ENCODE data around the gene NXT1. TPM values are rescaled to one million over a fixed set of nuclear protein-coding genes. Genes with fewer than 3 reads are reported as not detected.

The NXT1 gene
- total and polyA plus RNA-seq, 7 donors: 8.1 to 57.6 (median 22.3) TPM

GRCh38 chr20:23335521-23335920 is 15.1 kb upstream of the NXT1 start:
- 92 to 93% methylated on average over 5 of the region's 5 CpGs for WGBS, 2 donors
- intact Hi-C loops (cut with DNase I): no loop called here
- TF ChIP-seq POLR2AphosphoS5 (IDR thresholded peaks at IDR 0.05) (no peak), EP300 (IDR thresholded peaks at IDR 0.05) (no peak), POLR2A (IDR thresholded peaks at IDR 0.05) (no peak), CTCF (IDR thresholded peaks at IDR 0.05) (no peak)

GRCh38 chr20:23336476-23336875 is 14.1 kb upstream of the NXT1 start:
- H3K4me3 ChIP-seq: no peak overlapping the region
- DNase-seq: no peak
- no peaks in the 10 kb centered on the region for H3K9me3 ChIP-seq
- TF ChIP-seq POLR2AphosphoS5 (IDR thresholded peaks at IDR 0.05) (no peak), EP300 (IDR thresholded peaks at IDR 0.05) (no peak), CTCF (IDR thresholded peaks at IDR 0.05) (no peak), POLR2A (IDR thresholded peaks at IDR 0.05) (no peak)
- H3K36me3 ChIP-seq: no peaks in the 10 kb centered on the region
- intact Hi-C loops (cut with DNase I): no loop called here
- H3K27me3 ChIP-seq: peaks cover 0 to 6% (median 0%) of the 10 kb centered on the region in 3 donors
- no peak overlapping the region for H3K27ac ChIP-seq
- no peaks in the 10 kb centered on the region for H3K4me1 ChIP-seq
- WGBS, 2 donors: 87 to 94% methylated on average over 5 of the region's 5 CpGs

More at GRCh38 chr20:23335521-23335920, 15.1 kb upstream of the NXT1 start:
- peak; percentile 17 for DNase-seq
- Histone ChIP-seq H3K9me3 (no peaks in the 10 kb centered on the region), H3K27me3 (peaks cover 0 to 6% (median 0%) of the 10 kb centered on the region in 3 donors), H3K27ac (no peak overlapping the region), H3K36me3 (no peaks in the 10 kb centered on the region), H3K4me1 (no peaks in the 10 kb centered on the region), H3K4me3 (no peak overlapping the region)

GRCh38 chr20:23337312-23337711 is 13.3 kb upstream of the NXT1 start:
- intact Hi-C loops (cut with DNase I): no loop called here
- H3K27ac ChIP-seq: no peak overlapping the region
- no peaks in the 10 kb centered on the region for H3K36me3 ChIP-seq
- peaks cover 0 to 6% (median 0%) of the 10 kb centered on the region in 3 donors for H3K27me3 ChIP-seq
- H3K9me3 ChIP-seq: no peaks in the 10 kb centered on the region
- peak; percentile 8 for DNase-seq
- H3K4me3 ChIP-seq: no peak overlapping the region
- no peaks in the 10 kb centered on the region for H3K4me1 ChIP-seq
- TF ChIP-seq POLR2AphosphoS5 (IDR thresholded peaks at IDR 0.05) (no peak), EP300 (IDR thresholded peaks at IDR 0.05) (no peak), POLR2A (IDR thresholded peaks at IDR 0.05) (no peak), CTCF (IDR thresholded peaks at IDR 0.05) (no peak)

- 80 to 81% methylated on average over 13 of the region's 13 CpGs for WGBS, 2 donors
- intact Hi-C loops (cut with DNase I): loop anchor here (2.0 kb wide), 1 partner anchor 649 kb away; no protein-coding TSS in a partner anchor
Observed at GRCh38 chr20:23339986-23340385, 10.6 kb upstream of the NXT1 start.

More at GRCh38 chr20:23339986-23340385, 10.6 kb upstream of the NXT1 start:
- H3K9me3 ChIP-seq: no peaks in the 10 kb centered on the region
- DNase-seq: peak; percentile 60
- H3K4me1 ChIP-seq: no peaks in the 10 kb centered on the region
- peaks cover 0 to 6% (median 0%) of the 10 kb centered on the region in 3 donors for H3K27me3 ChIP-seq
- no peak overlapping the region for H3K27ac ChIP-seq
- TF ChIP-seq EP300 (IDR thresholded peaks at IDR 0.05) (no peak), CTCF (IDR thresholded peaks at IDR 0.05) (no peak), POLR2A (IDR thresholded peaks at IDR 0.05) (no peak), POLR2AphosphoS5 (IDR thresholded peaks at IDR 0.05) (no peak)
- H3K36me3 ChIP-seq: no peaks in the 10 kb centered on the region
- no peak overlapping the region for H3K4me3 ChIP-seq
